Neural cell (in vitro differentiated cells): ENCODE measurements around the gene OR5L1. TPM values are rescaled to one million over a fixed set of nuclear protein-coding genes. Genes with fewer than 3 reads are reported as not detected.

Source experiments
- H2AFZ ChIP-seq: fragments of 200-600, 300-800 bp; sonication (generic), shearing (Covaris generic); 2 replicates; pipeline ENCODE4 v1.6.0; 2014; ENCODE audit warnings: low read depth, mild to moderate bottlenecking, antibody characterized with exemption, low read length, moderate library complexity
- H3F3A ChIP-seq: fragments of 200-600 bp; shearing (Covaris generic); 2 replicates; pipeline ENCODE4 v1.6.1; 2016; ENCODE audit warnings: mild to moderate bottlenecking, moderate library complexity, mixed read lengths, antibody characterized with exemption, low read length; ENCODE audit not compliant: insufficient read depth, poor library complexity, severe bottlenecking
- H3K27ac ChIP-seq: fragments of 200-600, 300-800 bp; sonication (generic), shearing (Covaris generic); 2 replicates; pipeline ENCODE4 v1.5.1; 2014; ENCODE audit warnings: mild to moderate bottlenecking, low read length, moderate library complexity
- H3K27me3 ChIP-seq: fragments of 300-800, 200-600 bp; sonication (generic), shearing (Covaris generic); 2 replicates; pipeline ENCODE4 v1.6.0; 2014; ENCODE audit warnings: mild to moderate bottlenecking, low read depth, low read length, moderate library complexity; ENCODE audit not compliant: insufficient read depth
- H3K36me3 ChIP-seq: fragments of 300-800, 200-600 bp; sonication (generic), shearing (Covaris generic); 2 replicates; pipeline ENCODE4 v1.5.1; 2014; ENCODE audit warnings: mild to moderate bottlenecking, antibody characterized with exemption, low read length, moderate library complexity; ENCODE audit not compliant: insufficient read depth
- H3K4me2 ChIP-seq: fragments of 300-800, 200-600 bp; sonication (generic), shearing (Covaris generic); 2 replicates; pipeline ENCODE4 v1.6.0; 2014; ENCODE audit warnings: mild to moderate bottlenecking, low read length
- H3K4me3 ChIP-seq: fragments of 300-800, 200-600 bp; sonication (generic), shearing (Covaris generic); 2 replicates; pipeline ENCODE4 v1.5.1; 2014; ENCODE audit warnings: mild to moderate bottlenecking, low read length, moderate library complexity
- H3K79me2 ChIP-seq: fragments of 200-600 bp; shearing (Covaris generic); replicated peaks from 2 replicates; pipeline ENCODE4 v1.6.0; 2014; ENCODE audit warnings: mild to moderate bottlenecking, low read length, moderate library complexity; ENCODE audit not compliant: insufficient read depth
- H3K9ac ChIP-seq: fragments of 300-800, 200-600 bp; sonication (generic), shearing (Covaris generic); 2 replicates; pipeline ENCODE4 v1.6.1; 2016; ENCODE audit warnings: mild to moderate bottlenecking, low read length, mixed read lengths
- H3K9me2 ChIP-seq: fragments of 200-600 bp; shearing (Covaris generic); 2 replicates; pipeline ENCODE4 v1.6.1; 2016; ENCODE audit warnings: mild to moderate bottlenecking, low read length, mixed read lengths; ENCODE audit not compliant: insufficient read depth
- H3K9me3 ChIP-seq: fragments of 200-600, 300-800 bp; sonication (generic), shearing (Covaris generic); 2 replicates; pipeline ENCODE4 v1.6.1; 2016; ENCODE audit warnings: mild to moderate bottlenecking, mixed run types, low read length, moderate library complexity, mixed read lengths
- H4K20me1 ChIP-seq: fragments of 200-600 bp; shearing (Covaris generic); 2 replicates; pipeline ENCODE4 v1.6.1; 2016; ENCODE audit warnings: mild to moderate bottlenecking, mixed run types; ENCODE audit not compliant: insufficient read depth
- EP300 ChIP-seq: fragments of 450-650 bp; conservative IDR thresholded peaks from 2 replicates; pipeline ENCODE4 v1.6.1; 2014; ENCODE audit warnings: antibody characterized with exemption, mild to moderate bottlenecking, moderate library complexity; ENCODE audit not compliant: poor library complexity, severe bottlenecking
- EZH2 ChIP-seq: fragments of 200-600, 300-800 bp; shearing (Covaris generic), sonication (generic); IDR thresholded peaks from 2 replicates; pipeline ENCODE4 v1.6.1; 2014; ENCODE audit warnings: antibody characterized with exemption, low read length, borderline replicate concordance, mild to moderate bottlenecking; ENCODE audit not compliant: insufficient read depth, poor library complexity, severe bottlenecking
- MXI1 ChIP-seq: fragments of 450-650 bp; conservative IDR thresholded peaks from 2 replicates; pipeline ENCODE4 v1.6.1; 2014; ENCODE audit warnings: antibody characterized with exemption, mild to moderate bottlenecking; ENCODE audit not compliant: poor library complexity, severe bottlenecking
- POLR2AphosphoS5 ChIP-seq: IDR thresholded peaks from 2 replicates; pipeline ENCODE4 v1.6.1; 2012
- RAD21 ChIP-seq: fragments of 450-650 bp; conservative IDR thresholded peaks from 2 replicates; pipeline ENCODE4 v1.6.1; 2014; ENCODE audit warnings: antibody characterized with exemption, mild to moderate bottlenecking, moderate library complexity
- REST ChIP-seq: IDR thresholded peaks from 2 replicates; pipeline ENCODE4 v1.6.1; 2012; ENCODE audit warnings: borderline replicate concordance
- SMC3 ChIP-seq: fragments of 450-650 bp; conservative IDR thresholded peaks from 2 replicates; pipeline ENCODE4 v1.6.1; 2014; ENCODE audit warnings: antibody characterized with exemption, mild to moderate bottlenecking, moderate library complexity; ENCODE audit not compliant: poor library complexity
- TAF1 ChIP-seq: IDR thresholded peaks from 2 replicates; pipeline ENCODE4 v1.6.1; 2012; ENCODE audit warnings: low read depth
- polyA plus RNA-seq: library from polyadenylated mRNA; depleted of rRNA; stranded (reverse); fragments of >200 nt; gene quantifications from 2 replicates; pipeline ENCODE4 v1.2.3, GENCODE V29; 2014
- TF ChIP-seq, protein P1 (sequence below): fragments of 450-650 bp; IDR thresholded peaks from 2 replicates; pipeline ENCODE4 v1.5.1; 2014; ENCODE audit warnings: antibody characterized with exemption, mild to moderate bottlenecking, moderate library complexity; ENCODE audit not compliant: poor library complexity, severe bottlenecking

OR5L1 gene
- polyA plus RNA-seq, 1 donor from 2014 or later, result not detected

GRCh38 chr11:55791606-55792005 lies 19.6 kb upstream of the OR5L1 start:
- Histone ChIP-seq H3K4me2 (no peak overlapping the region), H3K36me3 (no peaks in the 10 kb centered on the region), H3K9me3 (no peaks in the 10 kb centered on the region), H3K27me3 (no peaks in the 10 kb centered on the region), H3K9ac (no peak overlapping the region), H3F3A (no peaks in the 10 kb centered on the region), H4K20me1 (no peaks in the 10 kb centered on the region), H2AFZ (no peak overlapping the region), H3K79me2 (no peaks in the 10 kb centered on the region), H3K4me3 (no peak overlapping the region), H3K9me2 (no peaks in the 10 kb centered on the region), H3K27ac (no peak overlapping the region)
- TF ChIP-seq TAF1 (no peak), RAD21 (no peak), REST (no peak), SMC3 (no peak), EP300 (no peak), EZH2 (no peak), MXI1 (no peak), POLR2AphosphoS5 (no peak)
- TF ChIP-seq, protein P1, sequence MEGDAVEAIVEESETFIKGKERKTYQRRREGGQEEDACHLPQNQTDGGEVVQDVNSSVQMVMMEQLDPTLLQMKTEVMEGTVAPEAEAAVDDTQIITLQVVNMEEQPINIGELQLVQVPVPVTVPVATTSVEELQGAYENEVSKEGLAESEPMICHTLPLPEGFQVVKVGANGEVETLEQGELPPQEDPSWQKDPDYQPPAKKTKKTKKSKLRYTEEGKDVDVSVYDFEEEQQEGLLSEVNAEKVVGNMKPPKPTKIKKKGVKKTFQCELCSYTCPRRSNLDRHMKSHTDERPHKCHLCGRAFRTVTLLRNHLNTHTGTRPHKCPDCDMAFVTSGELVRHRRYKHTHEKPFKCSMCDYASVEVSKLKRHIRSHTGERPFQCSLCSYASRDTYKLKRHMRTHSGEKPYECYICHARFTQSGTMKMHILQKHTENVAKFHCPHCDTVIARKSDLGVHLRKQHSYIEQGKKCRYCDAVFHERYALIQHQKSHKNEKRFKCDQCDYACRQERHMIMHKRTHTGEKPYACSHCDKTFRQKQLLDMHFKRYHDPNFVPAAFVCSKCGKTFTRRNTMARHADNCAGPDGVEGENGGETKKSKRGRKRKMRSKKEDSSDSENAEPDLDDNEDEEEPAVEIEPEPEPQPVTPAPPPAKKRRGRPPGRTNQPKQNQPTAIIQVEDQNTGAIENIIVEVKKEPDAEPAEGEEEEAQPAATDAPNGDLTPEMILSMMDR, result no peak

GRCh38 chr11:55793321-55793720 lies 17.8 kb upstream of the OR5L1 start:
- Histone ChIP-seq H2AFZ (no peak overlapping the region), H3K9me2 (no peaks in the 10 kb centered on the region), H3K79me2 (no peaks in the 10 kb centered on the region), H3K27me3 (no peaks in the 10 kb centered on the region), H4K20me1 (no peaks in the 10 kb centered on the region), H3K9ac (no peak overlapping the region), H3K36me3 (no peaks in the 10 kb centered on the region), H3K9me3 (no peaks in the 10 kb centered on the region), H3K4me3 (no peak overlapping the region), H3K27ac (no peak overlapping the region), H3K4me2 (no peak overlapping the region), H3F3A (no peaks in the 10 kb centered on the region)
- TF ChIP-seq RAD21, result no peak
- no peak for TF ChIP-seq TAF1
- TF ChIP-seq POLR2AphosphoS5, result no peak
- TF ChIP-seq EP300, result no peak

DNA sequence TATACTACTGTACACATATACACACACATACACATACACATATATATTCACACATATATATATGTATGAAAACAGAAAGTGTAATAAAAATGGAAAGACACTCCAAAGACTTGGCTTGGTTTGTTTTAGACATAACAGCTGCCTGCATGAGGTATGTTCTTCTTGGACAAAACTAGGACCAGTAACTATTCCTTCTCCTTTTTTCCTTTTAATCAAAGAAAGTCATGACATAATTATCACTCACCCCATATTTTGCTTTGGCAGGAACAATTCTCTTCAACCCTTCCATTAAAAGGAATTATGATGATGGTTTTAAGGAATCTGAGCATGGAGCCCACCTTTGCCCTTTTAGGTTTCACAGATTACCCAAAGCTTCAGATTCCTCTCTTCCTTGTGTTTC lies 15.9 kb upstream of the OR5L1 start, which contains the start of gene OR5D14:
Gene OR5D14, plus strand, starts transcription at position 301 of the 400 bp plus-strand sequence. Its CDS starts 0 bp downstream, at position 301.
- no peak within 1 kb of the TSS for H3K4me2 ChIP-seq
- no peaks in the 10 kb centered on the region for H3K9me3 ChIP-seq
- no peak within 1 kb of the TSS for H3K4me3 ChIP-seq
- H3K27me3 ChIP-seq, result no peaks in the 10 kb centered on the region
- no peaks in the 10 kb centered on the region for H3F3A ChIP-seq
- no peaks in the 10 kb centered on the region for H4K20me1 ChIP-seq
- no peaks in the 10 kb centered on the region for H3K36me3 ChIP-seq
- H3K9ac ChIP-seq, result no peak within 1 kb of the TSS
- no peak within 1 kb of the TSS for H3K27ac ChIP-seq
- no peak for TF ChIP-seq POLR2AphosphoS5
- no peak for TF ChIP-seq REST
- no peak for TF ChIP-seq TAF1
- TF ChIP-seq MXI1, result no peak
- TF ChIP-seq SMC3, result no peak
- TF ChIP-seq, protein P1, result no peak
- no peak for TF ChIP-seq EZH2
- TF ChIP-seq EP300, result no peak
- no peak for TF ChIP-seq RAD21
- no peaks in the 10 kb centered on the region for H3K79me2 ChIP-seq
- no peak within 1 kb of the TSS for H2AFZ ChIP-seq
- H3K9me2 ChIP-seq, result no peaks in the 10 kb centered on the region
